ENCODE data around the gene GRM8.

Gene GRM8

GRCh38 chr7:126525906-126526305 is 726.8 kb downstream of the GRM8 start:
- Histone ChIP-seq H3K4me1 (ENCODE audit: insufficient read depth, low read length) (no peaks in the 10 kb centered on the region), H3K9me3 (ENCODE audit: insufficient read depth, low read length, severe bottlenecking) (no peaks in the 10 kb centered on the region), H4K20me1 (ENCODE audit: insufficient read depth, low read length) (no peaks in the 10 kb centered on the region), H3K79me2 (ENCODE audit: insufficient read depth, low read length) (no peaks in the 10 kb centered on the region), H2AFZ (ENCODE audit: low read depth, low read length) (no peak overlapping the region), H3K9ac (ENCODE audit: low read depth, low read length) (no peak overlapping the region), H3K4me2 (ENCODE audit: insufficient read depth, low read length) (no peak overlapping the region), H3K4me3 (ENCODE audit: low read depth in 1 of 2, low read length in 2 of 2) (no peak overlapping the region), H3K36me3 (ENCODE audit: insufficient read depth, low read length) (no peaks in the 10 kb centered on the region), H3K27ac (ENCODE audit: low read length) (no peak overlapping the region), H3K27me3 (ENCODE audit: insufficient read depth, low read length, poor library complexity) (no peaks in the 10 kb centered on the region)
- DNase-seq (no peak), ATAC-seq (ENCODE audit: insufficient read depth, low read depth) (no peak)
- no peak for TF ChIP-seq EZH2 (IDR thresholded peaks at IDR 0.05; ENCODE audit: borderline replicate concordance, low read depth, low read length, severe bottlenecking)
- TF ChIP-seq, protein P1, sequence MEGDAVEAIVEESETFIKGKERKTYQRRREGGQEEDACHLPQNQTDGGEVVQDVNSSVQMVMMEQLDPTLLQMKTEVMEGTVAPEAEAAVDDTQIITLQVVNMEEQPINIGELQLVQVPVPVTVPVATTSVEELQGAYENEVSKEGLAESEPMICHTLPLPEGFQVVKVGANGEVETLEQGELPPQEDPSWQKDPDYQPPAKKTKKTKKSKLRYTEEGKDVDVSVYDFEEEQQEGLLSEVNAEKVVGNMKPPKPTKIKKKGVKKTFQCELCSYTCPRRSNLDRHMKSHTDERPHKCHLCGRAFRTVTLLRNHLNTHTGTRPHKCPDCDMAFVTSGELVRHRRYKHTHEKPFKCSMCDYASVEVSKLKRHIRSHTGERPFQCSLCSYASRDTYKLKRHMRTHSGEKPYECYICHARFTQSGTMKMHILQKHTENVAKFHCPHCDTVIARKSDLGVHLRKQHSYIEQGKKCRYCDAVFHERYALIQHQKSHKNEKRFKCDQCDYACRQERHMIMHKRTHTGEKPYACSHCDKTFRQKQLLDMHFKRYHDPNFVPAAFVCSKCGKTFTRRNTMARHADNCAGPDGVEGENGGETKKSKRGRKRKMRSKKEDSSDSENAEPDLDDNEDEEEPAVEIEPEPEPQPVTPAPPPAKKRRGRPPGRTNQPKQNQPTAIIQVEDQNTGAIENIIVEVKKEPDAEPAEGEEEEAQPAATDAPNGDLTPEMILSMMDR (IDR thresholded peaks at IDR 0.05; ENCODE audit: borderline replicate concordance, extremely low read depth, low read length, poor library complexity, severe bottlenecking) = no peak

- no peak overlapping the region for H2AFZ ChIP-seq (ENCODE audit: low read depth, low read length)
- H3K9me3 ChIP-seq (ENCODE audit: insufficient read depth, low read length, severe bottlenecking) = no peaks in the 10 kb centered on the region
- H3K36me3 ChIP-seq (ENCODE audit: insufficient read depth, low read length) = no peaks in the 10 kb centered on the region
- H3K79me2 ChIP-seq (ENCODE audit: insufficient read depth, low read length) = no peaks in the 10 kb centered on the region
- H3K4me3 ChIP-seq (ENCODE audit: low read depth in 1 of 2, low read length in 2 of 2) = no peak overlapping the region
- TF ChIP-seq, protein P1 (IDR thresholded peaks at IDR 0.05; ENCODE audit: borderline replicate concordance, extremely low read depth, low read length, poor library complexity, severe bottlenecking) = no peak
- TF ChIP-seq EZH2 (IDR thresholded peaks at IDR 0.05; ENCODE audit: borderline replicate concordance, low read depth, low read length, severe bottlenecking) = no peak
- ATAC-seq (ENCODE audit: insufficient read depth, low read depth) (no peak), DNase-seq (no peak)
- no peaks in the 10 kb centered on the region for H4K20me1 ChIP-seq (ENCODE audit: insufficient read depth, low read length)
- no peaks in the 10 kb centered on the region for H3K4me1 ChIP-seq (ENCODE audit: insufficient read depth, low read length)
- H3K27me3 ChIP-seq (ENCODE audit: insufficient read depth, low read length, poor library complexity) = no peaks in the 10 kb centered on the region
- no peak overlapping the region for H3K4me2 ChIP-seq (ENCODE audit: insufficient read depth, low read length)
- H3K9ac ChIP-seq (ENCODE audit: low read depth, low read length) = no peak overlapping the region
- H3K27ac ChIP-seq (ENCODE audit: low read length) = no peak overlapping the region
Observed at GRCh38 chr7:126524967-126525366, 727.8 kb downstream of the GRM8 start.

- H3K27ac ChIP-seq (ENCODE audit: low read length) = no peak overlapping the region
- ATAC-seq (ENCODE audit: insufficient read depth, low read depth) = no peak
- no peak overlapping the region for H3K4me3 ChIP-seq (ENCODE audit: low read depth in 1 of 2, low read length in 2 of 2)
- no peaks in the 10 kb centered on the region for H3K27me3 ChIP-seq (ENCODE audit: insufficient read depth, low read length, poor library complexity)
- H2AFZ ChIP-seq (ENCODE audit: low read depth, low read length) = no peak overlapping the region
- no peaks in the 10 kb centered on the region for H3K4me1 ChIP-seq (ENCODE audit: insufficient read depth, low read length)
- H3K4me2 ChIP-seq (ENCODE audit: insufficient read depth, low read length) = no peak overlapping the region
- H4K20me1 ChIP-seq (ENCODE audit: insufficient read depth, low read length) = no peaks in the 10 kb centered on the region
- H3K9ac ChIP-seq (ENCODE audit: low read depth, low read length) = no peak overlapping the region
- H3K36me3 ChIP-seq (ENCODE audit: insufficient read depth, low read length) = no peaks in the 10 kb centered on the region
- no peaks in the 10 kb centered on the region for H3K9me3 ChIP-seq (ENCODE audit: insufficient read depth, low read length, severe bottlenecking)
- no peaks in the 10 kb centered on the region for H3K79me2 ChIP-seq (ENCODE audit: insufficient read depth, low read length)
- no peak for DNase-seq
- TF ChIP-seq EZH2 (IDR thresholded peaks at IDR 0.05; ENCODE audit: borderline replicate concordance, low read depth, low read length, severe bottlenecking) = no peak
- TF ChIP-seq, protein P1 (IDR thresholded peaks at IDR 0.05; ENCODE audit: borderline replicate concordance, extremely low read depth, low read length, poor library complexity, severe bottlenecking) = no peak
Observed at GRCh38 chr7:126511046-126511445, 741.7 kb downstream of the GRM8 start.

- no peak for TF ChIP-seq EZH2 (IDR thresholded peaks at IDR 0.05; ENCODE audit: borderline replicate concordance, low read depth, low read length, severe bottlenecking)
- TF ChIP-seq, protein P1 (IDR thresholded peaks at IDR 0.05; ENCODE audit: borderline replicate concordance, extremely low read depth, low read length, poor library complexity, severe bottlenecking) = no peak
- Histone ChIP-seq H3K9me3 (ENCODE audit: insufficient read depth, low read length, severe bottlenecking) (no peaks in the 10 kb centered on the region), H3K4me3 (ENCODE audit: low read depth in 1 of 2, low read length in 2 of 2) (no peak overlapping the region), H3K27me3 (ENCODE audit: insufficient read depth, low read length, poor library complexity) (no peaks in the 10 kb centered on the region), H3K4me2 (ENCODE audit: insufficient read depth, low read length) (no peak overlapping the region), H4K20me1 (ENCODE audit: insufficient read depth, low read length) (no peaks in the 10 kb centered on the region), H3K9ac (ENCODE audit: low read depth, low read length) (no peak overlapping the region), H3K4me1 (ENCODE audit: insufficient read depth, low read length) (no peaks in the 10 kb centered on the region), H3K36me3 (ENCODE audit: insufficient read depth, low read length) (no peaks in the 10 kb centered on the region), H2AFZ (ENCODE audit: low read depth, low read length) (no peak overlapping the region), H3K79me2 (ENCODE audit: insufficient read depth, low read length) (no peaks in the 10 kb centered on the region), H3K27ac (ENCODE audit: low read length) (no peak overlapping the region)
- no peak for ATAC-seq (ENCODE audit: insufficient read depth, low read depth)
- no peak for DNase-seq
Observed at GRCh38 chr7:126501617-126502016, 751.1 kb downstream of the GRM8 start.

Data from DND-41 (cell line).